NOMO-1 (cell line): ENCODE results near the gene PAK1.
"Not testable (repeated sequence)": the region's sequence is repeated elsewhere in the genome, so short reads cannot be mapped to it uniquely, and the experiment has no call there.

Source experiments
- DNase-seq, 2 experiments: peaks; one replicate each; lab custom pipeline; 2025; ENCODE audit not compliant: unreplicated experiment in 2 of 2; lab: John Stamatoyannopoulos, UW

PAK1 gene

GRCh38 chr11:77318600-77318999 is 155.3 kb downstream of the PAK1 start:
- no peak for DNase-seq

GRCh38 chr11:77316733-77317342 is 157.1 kb downstream of the PAK1 start:
- DNase-seq = no peak

- no peak for DNase-seq
Measured at GRCh38 chr11:77312107-77312506, 161.8 kb downstream of the PAK1 start.

GRCh38 chr11:77311701-77312100 is 162.2 kb downstream of the PAK1 start:
- DNase-seq = no peak

- no peak for DNase-seq
Measured at GRCh38 chr11:77310721-77311120, 163.2 kb downstream of the PAK1 start.

- DNase-seq = no peak
Measured at GRCh38 chr11:77309401-77310085, 164.4 kb downstream of the PAK1 start.

GRCh38 chr11:77308838-77309237 is 165.1 kb downstream of the PAK1 start:
- DNase-seq = no peak

- no peak for DNase-seq
Measured at GRCh38 chr11:77303328-77303727, 170.6 kb downstream of the PAK1 start.

- DNase-seq = no peak
Measured at GRCh38 chr11:77302752-77303151, 171.1 kb downstream of the PAK1 start.

- DNase-seq = no peak
Measured at GRCh38 chr11:77301510-77301909, 172.4 kb downstream of the PAK1 start, which contains the start of gene GDPD4. TSS of gene GDPD4 (minus strand) at chr11:77301686. CDS start at chr11:77285137, 16,549 bp downstream.

GRCh38 chr11:77300695-77301094 is 173.2 kb downstream of the PAK1 start:
- no peak for DNase-seq

GRCh38 chr11:77300028-77300427 is 173.9 kb downstream of the PAK1 start:
- DNase-seq = not testable (repeated sequence)

GRCh38 chr11:77299528-77299993 is 174.3 kb downstream of the PAK1 start:
- DNase-seq = no peak

GRCh38 chr11:77294040-77294439 is 179.9 kb downstream of the PAK1 start:
- DNase-seq = no peak

- no peak for DNase-seq
Measured at GRCh38 chr11:77289737-77290136, 184.2 kb downstream of the PAK1 start.

GRCh38 chr11:77287615-77288273 is 186.2 kb downstream of the PAK1 start:
- DNase-seq = no peak

- DNase-seq = no peak
Measured at GRCh38 chr11:77287136-77287535, 186.8 kb downstream of the PAK1 start.

- DNase-seq = no peak
Measured at GRCh38 chr11:77284476-77285468, 189.1 kb downstream of the PAK1 start.

- no peak for DNase-seq
Measured at GRCh38 chr11:77283101-77283500, 190.8 kb downstream of the PAK1 start.

- DNase-seq = no peak
Measured at GRCh38 chr11:77278595-77279506, 195.0 kb downstream of the PAK1 start.
